Measurements from ENCODE around the gene GBGT1. TPM values are rescaled to one million over a fixed set of nuclear protein-coding genes. Genes with fewer than 3 reads are reported as not detected.

GBGT1 gene
- total and polyA plus RNA-seq, 4 donors: 6.1 to 42.9 (median 23.2) TPM

DNA sequence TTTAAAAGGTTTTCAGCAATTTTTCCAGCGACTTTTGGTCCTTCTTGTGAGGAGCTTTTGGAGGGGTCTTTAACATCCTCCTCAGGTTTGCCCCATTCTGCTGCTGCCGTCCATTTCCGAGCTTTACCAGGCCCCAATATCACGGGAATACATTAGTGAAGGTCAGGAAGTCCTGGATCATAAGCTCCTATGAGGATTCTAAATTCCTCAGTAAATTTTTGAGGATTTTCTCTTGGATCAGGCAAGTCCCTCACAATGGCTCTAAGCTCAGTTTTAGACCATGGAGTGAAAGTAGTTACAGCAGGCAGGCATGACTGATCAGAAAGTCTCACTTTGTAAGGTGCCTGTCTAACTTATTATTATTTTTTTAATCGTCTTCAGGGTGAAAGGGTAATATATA is 17.2 kb upstream of the GBGT1 start:
- TF ChIP-seq, protein P1, sequence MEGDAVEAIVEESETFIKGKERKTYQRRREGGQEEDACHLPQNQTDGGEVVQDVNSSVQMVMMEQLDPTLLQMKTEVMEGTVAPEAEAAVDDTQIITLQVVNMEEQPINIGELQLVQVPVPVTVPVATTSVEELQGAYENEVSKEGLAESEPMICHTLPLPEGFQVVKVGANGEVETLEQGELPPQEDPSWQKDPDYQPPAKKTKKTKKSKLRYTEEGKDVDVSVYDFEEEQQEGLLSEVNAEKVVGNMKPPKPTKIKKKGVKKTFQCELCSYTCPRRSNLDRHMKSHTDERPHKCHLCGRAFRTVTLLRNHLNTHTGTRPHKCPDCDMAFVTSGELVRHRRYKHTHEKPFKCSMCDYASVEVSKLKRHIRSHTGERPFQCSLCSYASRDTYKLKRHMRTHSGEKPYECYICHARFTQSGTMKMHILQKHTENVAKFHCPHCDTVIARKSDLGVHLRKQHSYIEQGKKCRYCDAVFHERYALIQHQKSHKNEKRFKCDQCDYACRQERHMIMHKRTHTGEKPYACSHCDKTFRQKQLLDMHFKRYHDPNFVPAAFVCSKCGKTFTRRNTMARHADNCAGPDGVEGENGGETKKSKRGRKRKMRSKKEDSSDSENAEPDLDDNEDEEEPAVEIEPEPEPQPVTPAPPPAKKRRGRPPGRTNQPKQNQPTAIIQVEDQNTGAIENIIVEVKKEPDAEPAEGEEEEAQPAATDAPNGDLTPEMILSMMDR (IDR thresholded peaks at IDR 0.05; ENCODE audit: control extremely low read depth, extremely low read depth): no peak
- no peaks in the 10 kb centered on the region for H3K4me1 ChIP-seq (ENCODE audit: control insufficient read depth in 5 of 5, insufficient read depth in 5 of 5, low read length in 5 of 5)
- ATAC-seq (ENCODE audit: insufficient read depth, low FRiP score) (no peak), DNase-seq (no peak)
- no peak overlapping the region for H3K27ac ChIP-seq (ENCODE audit: low read depth in 1 of 2, low read length in 1 of 2)
- no peak overlapping the region for H3K9ac ChIP-seq (ENCODE audit: insufficient read depth in 1 of 2, low read length in 2 of 2)
- H3K4me3 ChIP-seq: no peak overlapping the region
- no peaks in the 10 kb centered on the region for H3K36me3 ChIP-seq (ENCODE audit: control insufficient read depth in 4 of 4, insufficient read depth in 4 of 4, low read length in 4 of 4)
- H3K27me3 ChIP-seq (ENCODE audit: control insufficient read depth in 3 of 3, insufficient read depth in 3 of 3, low read length in 2 of 3): peaks cover 0 to 14% (median 7%) of the 10 kb centered on the region in 3 donors
- H3K9me3 ChIP-seq (ENCODE audit: control insufficient read depth in 4 of 4, insufficient read depth in 3 of 4, low read length in 3 of 4): no peaks in the 10 kb centered on the region
- WGBS, 2 donors: 83 to 89% methylated on average over 5 of the region's 5 CpGs

DNA sequence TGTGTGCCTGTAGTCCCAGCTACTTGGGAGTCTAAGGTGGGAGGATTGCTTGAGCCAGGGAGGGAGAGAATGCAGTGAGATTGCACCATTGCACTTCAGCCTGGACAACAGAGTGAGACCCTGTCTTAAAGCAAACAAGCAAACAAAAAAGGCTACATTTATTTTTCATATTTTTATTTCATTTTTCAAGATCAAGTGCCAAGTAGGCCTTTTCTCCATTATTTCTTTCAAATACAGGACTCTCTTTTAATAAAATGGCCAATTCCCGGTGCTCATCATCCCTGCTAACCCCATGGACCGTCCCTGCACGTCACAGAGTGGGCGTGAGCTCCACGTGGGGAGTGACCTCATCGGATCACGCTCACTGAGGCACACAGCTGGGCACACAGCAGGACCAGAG is 9.3 kb upstream of the GBGT1 start:
- H3K27ac ChIP-seq (ENCODE audit: low read depth in 1 of 2, low read length in 1 of 2): no peak overlapping the region
- no peak overlapping the region for H3K4me3 ChIP-seq
- TF ChIP-seq, protein P1 (IDR thresholded peaks at IDR 0.05; ENCODE audit: control extremely low read depth, extremely low read depth): no peak
- H3K4me1 ChIP-seq (ENCODE audit: control insufficient read depth in 5 of 5, insufficient read depth in 5 of 5, low read length in 5 of 5): no peaks in the 10 kb centered on the region
- H3K9me3 ChIP-seq (ENCODE audit: control insufficient read depth in 4 of 4, insufficient read depth in 3 of 4, low read length in 3 of 4): no peaks in the 10 kb centered on the region
- no peak overlapping the region for H3K9ac ChIP-seq (ENCODE audit: insufficient read depth in 1 of 2, low read length in 2 of 2)
- ATAC-seq (ENCODE audit: insufficient read depth, low FRiP score) (no peak), DNase-seq (no peak)
- H3K27me3 ChIP-seq (ENCODE audit: control insufficient read depth in 3 of 3, insufficient read depth in 3 of 3, low read length in 2 of 3): peaks cover 0 to 5% (median 0%) of the 10 kb centered on the region in 3 donors
- no peaks in the 10 kb centered on the region for H3K36me3 ChIP-seq (ENCODE audit: control insufficient read depth in 4 of 4, insufficient read depth in 4 of 4, low read length in 4 of 4)
- 84 to 93% methylated on average over 7 of the region's 7 CpGs for WGBS, 2 donors

DNA sequence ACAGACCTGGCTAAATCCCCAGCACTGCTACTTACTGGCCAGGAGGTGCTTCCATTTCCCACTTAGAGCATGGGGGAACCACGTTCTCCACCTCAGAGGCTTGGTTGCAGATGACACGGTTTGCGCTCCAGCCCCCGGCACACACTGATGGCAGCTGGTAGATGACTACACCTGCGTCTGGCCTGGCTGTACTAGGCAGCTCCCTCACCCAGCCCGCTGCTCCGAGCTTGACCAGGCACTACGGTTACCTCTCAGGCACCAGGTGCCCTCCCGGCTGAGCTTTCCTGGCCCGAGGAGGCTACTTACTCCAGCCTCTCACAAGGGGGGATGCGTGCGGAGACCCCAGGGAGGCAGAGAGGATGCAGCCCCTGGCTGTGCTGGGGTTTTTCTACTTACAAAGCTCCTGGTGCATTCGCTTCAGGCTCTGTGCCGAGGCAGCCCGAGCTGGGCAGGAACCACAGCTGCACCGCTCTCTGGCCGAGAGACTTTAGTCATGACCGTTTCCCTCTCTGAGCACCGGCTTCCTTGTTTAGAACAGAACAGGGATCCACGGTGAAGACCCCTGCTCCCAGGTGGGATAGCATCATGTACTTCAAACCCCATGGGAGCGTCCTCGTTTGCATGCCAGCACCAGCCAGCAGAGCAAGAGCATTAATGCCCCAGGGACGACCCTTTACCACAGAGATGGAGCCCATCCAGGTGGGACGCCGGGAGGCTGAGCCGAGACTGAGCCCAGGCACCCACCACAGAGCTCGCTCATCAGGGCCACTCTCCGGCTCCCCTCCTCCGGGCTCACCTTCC is 7.6 kb upstream of the GBGT1 start:
- Histone ChIP-seq H3K9me3 (ENCODE audit: control insufficient read depth in 4 of 4, insufficient read depth in 3 of 4, low read length in 3 of 4) (no peaks in the 10 kb centered on the region), H3K27me3 (ENCODE audit: control insufficient read depth in 3 of 3, insufficient read depth in 3 of 3, low read length in 2 of 3) (peaks cover 0 to 5% (median 0%) of the 10 kb centered on the region in 3 donors), H3K9ac (ENCODE audit: insufficient read depth in 1 of 2, low read length in 2 of 2) (no peak overlapping the region), H3K4me1 (ENCODE audit: control insufficient read depth in 5 of 5, insufficient read depth in 5 of 5, low read length in 5 of 5) (no peaks in the 10 kb centered on the region), H3K36me3 (ENCODE audit: control insufficient read depth in 4 of 4, insufficient read depth in 4 of 4, low read length in 4 of 4) (no peaks in the 10 kb centered on the region), H3K27ac (ENCODE audit: low read depth in 1 of 2, low read length in 1 of 2) (no peak overlapping the region), H3K4me3 (no peak overlapping the region)
- ATAC-seq (ENCODE audit: insufficient read depth, low FRiP score) (no peak), DNase-seq (no peak)
- 81 to 89% methylated on average over 29 of the region's 29 CpGs for WGBS, 2 donors
- TF ChIP-seq, protein P1 (IDR thresholded peaks at IDR 0.05; ENCODE audit: control extremely low read depth, extremely low read depth): no peak
